GM18907 (cell line): ENCODE results near the gene MEP1B.

Experiments
- ATAC-seq: cut with Tn5 transposase; IDR thresholded peaks from one replicate; pipeline ENCODE4 v1.9.1; 2021; ENCODE audit warnings: mild to moderate bottlenecking, moderate library complexity; ENCODE audit not compliant: unreplicated experiment

The MEP1B gene

GRCh38 chr18:32262092-32262491 is 72.3 kb downstream of the MEP1B start:
- ATAC-seq, result no peak

- no peak for ATAC-seq
Observed at GRCh38 chr18:32264401-32264800, 74.6 kb downstream of the MEP1B start.

GRCh38 chr18:32267463-32267862 is 77.6 kb downstream of the MEP1B start:
- ATAC-seq, result no peak
